Ovary (tissue), 9 donors: Measurements from ENCODE around the gene CNN1. TPM values are rescaled to one million over a fixed set of nuclear protein-coding genes. Genes with fewer than 3 reads are reported as not detected.

Experiments used
- DNase-seq, 5 donors: peaks; one replicate each; pipeline ENCODE4 v3.0.0-alpha.2; 2019 to 2020
- H3K27ac ChIP-seq, 2 donors: fragments of 200-600 bp; one replicate each; pipeline versions ENCODE4 v1.5.1 to v1.8.0; 2019 to 2022
- H3K27me3 ChIP-seq: fragments of 200-600 bp; one replicate; pipeline ENCODE4 v1.8.0; 2022
- H3K36me3 ChIP-seq: fragments of 200-600 bp; sonication (generic); one replicate; pipeline ENCODE4 v1.5.1; 2019
- H3K4me1 ChIP-seq: one replicate; pipeline ENCODE4 v1.8.1; 2013; ENCODE audit warnings: mild to moderate bottlenecking, moderate library complexity; ENCODE audit not compliant: insufficient read depth
- H3K4me3 ChIP-seq: fragments of 200-600 bp; sonication (generic); one replicate; pipeline ENCODE4 v1.5.1; 2017
- H3K9me3 ChIP-seq, 2 donors: fragments of 200-600 bp in 1 of 2; sonication (generic) in 1 of 2; one replicate each; pipeline versions ENCODE4 v1.5.1 to v1.8.1; 2013 to 2019; ENCODE audit warnings: mild to moderate bottlenecking in 1 of 2, moderate library complexity in 1 of 2
- EP300 ChIP-seq: sonication (generic); formaldehyde crosslinking; IDR thresholded peaks from one replicate; pipeline ENCODE4 v1.6.1; 2017; ENCODE audit warnings: antibody characterized with exemption
- POLR2A ChIP-seq: fragments of 450-650 bp; IDR thresholded peaks from one replicate; pipeline ENCODE4 v1.6.1; 2017; ENCODE audit warnings: antibody characterized with exemption, mild to moderate bottlenecking, moderate library complexity
- WGBS, 3 donors: extraction: QIAGEN DNeasy Blood & Tissue Kit in 1 of 3; methylation state at CpG; one replicate each; pipeline versions ENCODE4 v1.1.5 to v1.1.7; 2013 to 2017; 5-methylcytosine and 5-hydroxymethylcytosine counted together
- intact Hi-C, 4 donors: fragments of 100-400 bp; cut with DNase I; formaldehyde crosslinking; loops; one replicate each; pipeline versions ENCODE4 v1.11.0 to v1.15.1; 2022 to 2023
- polyA plus RNA-seq, 2 donors: library from polyadenylated mRNA; stranded (reverse); fragments of 200-250 nt in 1 of 2; fragments of 350-450 nt in 1 of 2; fragmentation: Illumina TruSeq in 1 of 2; extraction: RNeasy Lipid Tissue Mini Kit (QIAGEN cat#74804) in 1 of 2; gene quantifications; one replicate each; pipeline ENCODE4 v1.2.3, GENCODE V29; 2013 to 2014
- total RNA-seq, 7 donors: library from RNA; depleted of rRNA in 2 of 7; stranded (reverse); fragments of >200 nt in 2 of 7; fragmentation: NEBNext Ultra II Directional in 3 of 7; extraction: Animal tissue kit (Norgen Biotek cat#: 25700) in 3 of 7; gene quantifications; one replicate each; pipeline versions ENCODE4 v1.1.0 to v1.2.4, GENCODE V29; 2016 to 2023
- TF ChIP-seq, protein P1 (sequence below), 3 donors: fragments of 450-650 bp in 2 of 3; fragments of 200-600 bp in 1 of 3; IDR thresholded peaks; one replicate each; pipeline versions ENCODE4 v1.5.1 to v1.8.0; 2016 to 2022; ENCODE audit warnings: antibody characterized with exemption in 3 of 3, mild to moderate bottlenecking in 1 of 3
- donor health status: DM: no; HTN: no; CAD: no; lungs with moderate emphysema.
- donor health status: DM: no; HTN: no; CAD: no.
- donor health status: Bipolar disorder and iron deficiency.
- donor health status: DM: yes; HTN: yes; CAD: no.
- donor health status: DM: no; HTN: no; CAD: no.
- donor health status: DM: yes; HTN: yes; CAD: no.

CNN1 gene
- total and polyA plus RNA-seq, 9 donors = 13.9 to 725 (median 59.6) TPM

DNA sequence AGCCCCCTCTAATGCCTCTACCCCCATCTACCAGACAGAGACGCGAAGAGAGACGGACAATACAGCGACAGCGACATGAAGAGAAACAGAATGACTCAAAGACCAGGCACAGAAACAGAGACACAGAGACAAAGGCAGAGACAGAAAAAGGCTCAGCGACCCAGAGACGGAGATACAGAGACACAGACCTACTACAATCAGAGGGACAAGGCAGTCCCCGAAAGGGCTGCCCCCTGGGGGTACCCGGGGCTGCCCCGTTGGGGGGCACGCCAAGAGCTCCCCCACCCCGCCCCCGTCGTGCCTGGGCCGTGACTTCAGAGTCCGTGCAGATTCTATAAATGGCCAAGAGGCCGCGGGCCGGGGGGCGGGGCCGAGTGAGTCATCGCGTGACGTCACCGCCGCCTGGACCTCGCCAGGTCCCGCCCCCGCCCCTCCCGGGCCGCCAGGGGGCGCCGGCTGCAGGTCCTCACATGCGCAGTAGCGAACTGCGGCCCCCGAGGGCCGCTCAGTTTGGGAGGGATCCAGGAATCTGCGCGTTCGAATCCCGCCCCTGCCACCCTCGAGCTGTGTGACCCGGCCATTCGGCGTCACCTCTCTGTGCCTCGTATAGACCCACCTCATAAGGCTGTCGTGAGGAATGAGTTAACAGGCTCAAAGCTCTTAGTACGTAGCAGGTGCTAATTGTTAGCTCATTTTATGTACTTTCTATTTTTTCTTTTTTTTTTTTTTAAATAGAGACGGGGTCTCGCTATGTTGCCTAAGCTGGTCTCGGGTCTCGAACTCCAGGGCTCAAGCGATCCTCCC lies 2.7 kb upstream of the CNN1 start:
- Histone ChIP-seq H3K4me1 (peaks cover 4% of the 10 kb centered on the region), H3K4me3 (peak overlapping the region; percentile 35), H3K27ac (peak overlapping the region; percentile 78 to 88), H3K36me3 (no peaks in the 10 kb centered on the region), H3K27me3 (no peaks in the 10 kb centered on the region), H3K9me3 (no peaks in the 10 kb centered on the region)
- TF ChIP-seq EP300 (peak; percentile 79), POLR2A (peak; percentile 60)
- TF ChIP-seq, protein P1, sequence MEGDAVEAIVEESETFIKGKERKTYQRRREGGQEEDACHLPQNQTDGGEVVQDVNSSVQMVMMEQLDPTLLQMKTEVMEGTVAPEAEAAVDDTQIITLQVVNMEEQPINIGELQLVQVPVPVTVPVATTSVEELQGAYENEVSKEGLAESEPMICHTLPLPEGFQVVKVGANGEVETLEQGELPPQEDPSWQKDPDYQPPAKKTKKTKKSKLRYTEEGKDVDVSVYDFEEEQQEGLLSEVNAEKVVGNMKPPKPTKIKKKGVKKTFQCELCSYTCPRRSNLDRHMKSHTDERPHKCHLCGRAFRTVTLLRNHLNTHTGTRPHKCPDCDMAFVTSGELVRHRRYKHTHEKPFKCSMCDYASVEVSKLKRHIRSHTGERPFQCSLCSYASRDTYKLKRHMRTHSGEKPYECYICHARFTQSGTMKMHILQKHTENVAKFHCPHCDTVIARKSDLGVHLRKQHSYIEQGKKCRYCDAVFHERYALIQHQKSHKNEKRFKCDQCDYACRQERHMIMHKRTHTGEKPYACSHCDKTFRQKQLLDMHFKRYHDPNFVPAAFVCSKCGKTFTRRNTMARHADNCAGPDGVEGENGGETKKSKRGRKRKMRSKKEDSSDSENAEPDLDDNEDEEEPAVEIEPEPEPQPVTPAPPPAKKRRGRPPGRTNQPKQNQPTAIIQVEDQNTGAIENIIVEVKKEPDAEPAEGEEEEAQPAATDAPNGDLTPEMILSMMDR (IDR thresholded peaks at IDR 0.05) = peak; percentile 96 to 99 (median 96)
- intact Hi-C loops = no loop called here
- peak; percentile 91 to 97 (median 96) for DNase-seq
- 7 to 9% (median 7%) methylated on average over 40 to 54 of the region's 54 CpGs for WGBS, 3 donors

DNA sequence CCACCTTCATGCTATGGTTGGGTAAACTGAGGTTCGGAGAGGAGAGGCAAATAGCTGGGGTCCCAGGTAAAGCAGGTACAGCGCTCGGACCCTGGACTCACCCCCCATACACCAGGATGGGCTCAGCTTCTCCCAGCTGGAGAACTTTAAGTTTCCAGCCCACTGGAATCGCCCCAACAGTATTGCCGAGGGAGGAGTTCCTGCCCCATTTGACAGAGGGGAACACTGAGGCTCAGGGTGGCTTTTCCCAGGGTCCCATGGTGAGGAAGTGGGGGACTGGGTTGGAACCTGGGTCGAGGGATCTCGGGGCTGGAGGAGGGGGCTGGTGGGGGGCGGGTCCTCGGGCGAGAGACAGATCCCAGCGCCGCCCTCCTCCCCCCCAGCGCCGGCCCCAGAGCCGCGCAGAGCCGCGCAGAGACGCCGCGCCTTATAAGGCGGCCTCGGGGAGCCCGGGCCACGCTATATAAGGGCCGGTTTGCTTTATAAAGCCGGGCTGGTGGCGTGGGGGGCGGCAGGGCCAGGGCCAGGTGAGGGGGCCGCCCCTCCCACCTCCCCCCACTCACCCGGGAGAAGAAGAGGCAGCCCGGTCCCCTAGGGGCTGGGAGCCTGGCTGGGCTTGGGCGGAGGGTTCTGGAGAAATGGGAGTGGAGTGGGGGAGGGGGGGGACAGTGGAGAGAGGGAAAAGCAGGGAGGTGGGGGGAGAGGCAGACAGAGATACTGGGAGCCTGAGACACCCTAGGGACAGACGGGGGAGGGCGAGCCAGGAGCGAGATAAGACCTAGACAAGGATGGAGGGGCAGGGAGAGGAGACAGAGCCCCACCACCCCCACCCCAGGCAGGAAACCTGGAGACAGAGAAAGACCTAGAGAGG lies 1.1 kb downstream of the CNN1 start:
- Histone ChIP-seq H3K9me3 (no peaks in the 10 kb centered on the region), H3K27ac (peak overlapping the region; percentile 40 to 76), H3K36me3 (no peaks in the 10 kb centered on the region), H3K4me1 (peaks cover 4% of the 10 kb centered on the region), H3K27me3 (no peaks in the 10 kb centered on the region), H3K4me3 (peak overlapping the region; percentile 57)
- TF ChIP-seq, protein P1 (IDR thresholded peaks at IDR 0.05) = no peak
- TF ChIP-seq POLR2A = peak; percentile 43
- no peak for TF ChIP-seq EP300
- DNase-seq = peak; percentile 69 to 81 (median 75)
- intact Hi-C loops = no loop called here
- 3 to 12% (median 3%) methylated on average over 15 to 36 of the region's 36 CpGs for WGBS, 3 donors

DNA sequence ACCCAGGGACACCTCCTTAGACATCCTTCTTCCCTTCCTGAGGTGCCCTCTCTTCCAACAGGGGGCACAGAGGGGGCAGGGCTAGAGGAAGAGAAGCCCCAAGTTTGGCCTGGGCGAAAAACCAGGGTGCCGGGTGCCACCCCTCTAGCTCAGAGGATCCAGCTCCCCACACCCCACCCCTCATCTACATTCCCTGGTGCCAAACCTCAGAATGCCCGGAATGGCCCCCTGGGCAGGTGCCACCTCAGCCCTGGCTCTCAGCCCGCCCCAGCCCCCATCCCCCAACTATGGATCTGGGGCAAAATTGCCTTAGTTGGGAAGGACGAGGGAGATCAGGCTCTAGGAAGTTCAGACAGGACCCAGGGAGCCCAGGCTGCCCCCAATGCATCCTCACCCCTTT lies 2.0 kb downstream of the CNN1 start:
- peak in 4 of 5 donors; percentile 28 to 48 (median 38) for DNase-seq
- Histone ChIP-seq H3K4me3 (peak overlapping the region; percentile 57), H3K27ac (peak overlapping the region; percentile 40 to 76), H3K27me3 (no peaks in the 10 kb centered on the region), H3K36me3 (no peaks in the 10 kb centered on the region), H3K9me3 (no peaks in the 10 kb centered on the region), H3K4me1 (peaks cover 4% of the 10 kb centered on the region)
- intact Hi-C loops = no loop called here
- WGBS, 3 donors = 79 to 91% (median 88%) methylated on average over 5 of the region's 5 CpGs
- TF ChIP-seq, protein P1 (IDR thresholded peaks at IDR 0.05) = no peak
- TF ChIP-seq EP300 (no peak), POLR2A (no peak)

DNA sequence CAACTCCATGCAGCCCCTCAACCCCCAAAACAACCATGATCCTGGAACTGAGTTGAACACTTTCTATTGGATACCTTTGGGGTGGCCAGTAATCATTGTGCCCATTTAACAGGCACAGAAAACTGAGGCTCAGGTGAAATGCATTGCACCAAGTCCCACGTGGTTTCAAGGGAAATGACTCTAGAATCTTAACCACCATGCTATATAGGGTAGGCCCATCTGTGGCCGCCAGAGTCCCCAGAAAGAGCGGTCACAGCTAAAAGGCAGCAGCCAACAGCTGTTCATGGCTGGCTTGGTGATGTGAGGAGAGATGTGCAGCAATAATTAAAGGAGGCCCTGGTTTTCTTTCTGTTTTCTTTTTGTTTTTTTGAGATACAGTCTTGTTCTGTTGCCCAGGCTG lies 2.6 kb downstream of the CNN1 start:
- TF ChIP-seq EP300 (no peak), POLR2A (no peak)
- TF ChIP-seq, protein P1 (IDR thresholded peaks at IDR 0.05) = no peak
- DNase-seq = no peak
- 75 to 84% (median 80%) methylated on average over 3 of the region's 3 CpGs for WGBS, 3 donors
- peaks cover 4% of the 10 kb centered on the region for H3K4me1 ChIP-seq
- no peak overlapping the region for H3K27ac ChIP-seq
- H3K9me3 ChIP-seq = no peaks in the 10 kb centered on the region
- intact Hi-C loops = no loop called here
- H3K36me3 ChIP-seq = no peaks in the 10 kb centered on the region
- H3K4me3 ChIP-seq = no peak overlapping the region
- H3K27me3 ChIP-seq = no peaks in the 10 kb centered on the region
